GM19463 (cell line): ENCODE data around the gene CCDC180.
"Not testable (repeated sequence)": the region's sequence is repeated elsewhere in the genome, so short reads cannot be mapped to it uniquely, and the experiment has no call there.

Experiments used
- ATAC-seq: cut with Tn5 transposase; IDR thresholded peaks from one replicate; pipeline ENCODE4 v1.9.1; 2021; ENCODE audit warnings: mild to moderate bottlenecking, moderate library complexity; ENCODE audit not compliant: unreplicated experiment

Gene CCDC180

GRCh38 chr9:97307500-97308163 lies at the start of gene CCDC180:
Gene CCDC180, plus strand, starts transcription at chr9:97307659. Its CDS starts 405 bp downstream, at chr9:97308064.
- ATAC-seq = no peak

GRCh38 chr9:97259834-97260514 lies 47.5 kb upstream of the CCDC180 start:
- not testable (repeated sequence) for ATAC-seq

- ATAC-seq = no peak
Measured at GRCh38 chr9:97271292-97271691, 36.2 kb upstream of the CCDC180 start.

- ATAC-seq = no peak
Measured at GRCh38 chr9:97272072-97272471, 35.4 kb upstream of the CCDC180 start.

GRCh38 chr9:97276310-97276852 lies 31.1 kb upstream of the CCDC180 start:
- ATAC-seq = no peak

- ATAC-seq = no peak
Measured at GRCh38 chr9:97277953-97278352, 29.5 kb upstream of the CCDC180 start.

GRCh38 chr9:97280755-97281330 lies 26.6 kb upstream of the CCDC180 start:
- no peak for ATAC-seq

GRCh38 chr9:97283768-97284167 lies 23.7 kb upstream of the CCDC180 start:
- no peak for ATAC-seq

GRCh38 chr9:97284798-97285197 lies 22.7 kb upstream of the CCDC180 start:
- no peak for ATAC-seq

- ATAC-seq = no peak
Measured at GRCh38 chr9:97292200-97292599, 15.3 kb upstream of the CCDC180 start.

GRCh38 chr9:97293207-97293721 lies 14.2 kb upstream of the CCDC180 start:
- ATAC-seq = no peak

- ATAC-seq = no peak
Measured at GRCh38 chr9:97293818-97294217, 13.6 kb upstream of the CCDC180 start.

- no peak for ATAC-seq
Measured at GRCh38 chr9:97297889-97298288, 9.6 kb upstream of the CCDC180 start.

- no peak for ATAC-seq
Measured at GRCh38 chr9:97299809-97300414, 7.5 kb upstream of the CCDC180 start.

- no peak for ATAC-seq
Measured at GRCh38 chr9:97300586-97300985, 6.9 kb upstream of the CCDC180 start.

GRCh38 chr9:97301974-97302373 lies 5.5 kb upstream of the CCDC180 start:
- ATAC-seq = no peak

- no peak for ATAC-seq
Measured at GRCh38 chr9:97304586-97304985, 2.9 kb upstream of the CCDC180 start.

- no peak for ATAC-seq
Measured at GRCh38 chr9:97305501-97306298, 1.8 kb upstream of the CCDC180 start.

- no peak for ATAC-seq
Measured at GRCh38 chr9:97307091-97307490, 368 bp upstream of the CCDC180 start.

- no peak for ATAC-seq
Measured at GRCh38 chr9:97309260-97309659, 1.8 kb downstream of the CCDC180 start.
